Measurements from ENCODE around the gene TRAF2.
A peak's percentile ranks its signal among the peaks of the same experiment; 100 is the strongest.

GRCh38 chr9:136849960-136850865, 36.1 kb upstream of the TRAF2 start:
- TF ChIP-seq PREB (CRISPR knock-in tag; IDR thresholded peaks at IDR 0.05), result no peak
- no peak for TF ChIP-seq BORCS8-MEF2B (CRISPR knock-in tag; IDR thresholded peaks at IDR 0.05)
- no peak for TF ChIP-seq TFDP1 (CRISPR knock-in tag; IDR thresholded peaks at IDR 0.05; ENCODE audit: borderline replicate concordance)
- no peak for TF ChIP-seq POLR2A (IDR thresholded peaks at IDR 0.05; ENCODE audit: insufficient read depth in 1 of 2, low read depth in 2 of 2, low read length in 2 of 2)
- TF ChIP-seq ARID3A (IDR thresholded peaks at IDR 0.05; ENCODE audit: low read depth, low read length), result no peak
- TF ChIP-seq SATB2 (CRISPR knock-in tag; IDR thresholded peaks at IDR 0.05), result no peak
- TF ChIP-seq TFE3 (CRISPR knock-in tag; IDR thresholded peaks at IDR 0.05), result no peak
- TF ChIP-seq U2AF2 (IDR thresholded peaks at IDR 0.05; ENCODE audit: low read depth, low read length), result no peak
- TF ChIP-seq ZNF605 (CRISPR knock-in tag; IDR thresholded peaks at IDR 0.05), result peak; percentile 63; the same call in 1 of the 2 replicates
- TF ChIP-seq ZNF431 (CRISPR knock-in tag; IDR thresholded peaks at IDR 0.05; ENCODE audit: borderline replicate concordance, low read depth), result no peak
- no peak for TF ChIP-seq EP300 (IDR thresholded peaks at IDR 0.05; ENCODE audit: low read depth in 2 of 2, low read length in 2 of 2)
- no peak for TF ChIP-seq EP300 (CRISPR knock-in tag; IDR thresholded peaks at IDR 0.05; ENCODE audit: borderline replicate concordance)
- no peak for TF ChIP-seq DMAP1 (CRISPR knock-in tag; IDR thresholded peaks at IDR 0.05)
- TF ChIP-seq ZNF234 (CRISPR knock-in tag; conservative IDR thresholded peaks at IDR 0.05), result no peak
- no peak for TF ChIP-seq RAD21 (CRISPR knock-in tag; IDR thresholded peaks at IDR 0.05)
